ENCODE measurements around the gene AUTS2.

DNA sequence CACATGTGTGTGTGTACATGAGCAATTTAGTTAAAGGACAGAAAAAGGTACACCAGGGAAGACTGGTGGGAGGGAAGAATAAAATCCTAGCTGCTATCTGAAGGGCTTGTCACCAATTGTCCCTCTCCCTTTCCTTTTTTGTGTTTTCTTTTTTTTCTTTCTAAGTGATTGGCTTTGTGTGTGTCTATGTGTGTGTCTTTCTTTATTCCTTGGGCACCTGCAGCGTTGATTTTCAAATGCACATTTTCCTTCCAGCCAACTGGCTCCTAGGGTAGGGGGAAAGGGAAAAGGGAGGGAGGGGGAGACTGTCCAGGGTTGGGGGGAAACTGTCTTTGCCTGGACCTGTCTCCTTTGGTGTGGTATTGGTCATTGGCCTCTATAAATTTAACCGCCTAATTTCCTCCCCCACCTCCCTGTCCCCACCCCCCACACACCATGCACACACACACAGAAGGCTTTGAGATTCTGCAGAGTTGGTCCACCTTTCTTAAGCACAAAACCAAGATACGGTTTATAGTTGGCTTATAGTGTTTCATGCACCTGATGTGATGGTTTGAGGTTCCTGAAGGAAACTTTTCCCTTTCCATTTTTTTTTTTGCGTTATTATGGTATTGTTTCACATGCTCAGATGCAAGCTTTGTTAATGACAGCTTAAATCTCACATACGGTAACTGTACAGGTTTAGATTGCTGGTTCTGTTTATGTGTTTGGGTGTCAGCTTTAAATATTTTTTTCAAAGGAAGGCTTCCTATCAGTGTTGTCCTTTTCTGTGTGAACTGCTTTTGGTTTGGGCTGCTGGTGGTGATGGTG lies 2.6 kb downstream of the AUTS2 start:
- no peak for TF ChIP-seq ZNF660 (tag by site-specific recombination; IDR thresholded peaks at IDR 0.05)
- TF ChIP-seq ZNF701 (tag by site-specific recombination; IDR thresholded peaks at IDR 0.05): no peak
- no peak for TF ChIP-seq WT1 (tag by site-specific recombination; IDR thresholded peaks at IDR 0.05)
- TF ChIP-seq ZNF600 (tag by site-specific recombination; IDR thresholded peaks at IDR 0.05): no peak
- no peak for TF ChIP-seq SP2 (tag by site-specific recombination; IDR thresholded peaks at IDR 0.05)
- no peak for TF ChIP-seq ZFP3 (tag by site-specific recombination; IDR thresholded peaks at IDR 0.05; ENCODE audit: low read depth)
- TF ChIP-seq ZNF302 (tag by site-specific recombination; IDR thresholded peaks at IDR 0.05; ENCODE audit: low read depth): no peak
- TF ChIP-seq, protein P1, sequence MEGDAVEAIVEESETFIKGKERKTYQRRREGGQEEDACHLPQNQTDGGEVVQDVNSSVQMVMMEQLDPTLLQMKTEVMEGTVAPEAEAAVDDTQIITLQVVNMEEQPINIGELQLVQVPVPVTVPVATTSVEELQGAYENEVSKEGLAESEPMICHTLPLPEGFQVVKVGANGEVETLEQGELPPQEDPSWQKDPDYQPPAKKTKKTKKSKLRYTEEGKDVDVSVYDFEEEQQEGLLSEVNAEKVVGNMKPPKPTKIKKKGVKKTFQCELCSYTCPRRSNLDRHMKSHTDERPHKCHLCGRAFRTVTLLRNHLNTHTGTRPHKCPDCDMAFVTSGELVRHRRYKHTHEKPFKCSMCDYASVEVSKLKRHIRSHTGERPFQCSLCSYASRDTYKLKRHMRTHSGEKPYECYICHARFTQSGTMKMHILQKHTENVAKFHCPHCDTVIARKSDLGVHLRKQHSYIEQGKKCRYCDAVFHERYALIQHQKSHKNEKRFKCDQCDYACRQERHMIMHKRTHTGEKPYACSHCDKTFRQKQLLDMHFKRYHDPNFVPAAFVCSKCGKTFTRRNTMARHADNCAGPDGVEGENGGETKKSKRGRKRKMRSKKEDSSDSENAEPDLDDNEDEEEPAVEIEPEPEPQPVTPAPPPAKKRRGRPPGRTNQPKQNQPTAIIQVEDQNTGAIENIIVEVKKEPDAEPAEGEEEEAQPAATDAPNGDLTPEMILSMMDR (tag by site-specific recombination; IDR thresholded peaks at IDR 0.05): no peak
- TF ChIP-seq ZNF658 (tag by site-specific recombination; IDR thresholded peaks at IDR 0.05): no peak
- no peak for TF ChIP-seq YY1 (tag by site-specific recombination; IDR thresholded peaks at IDR 0.05)
